Transverse colon (tissue), 4 donors: Measurements from ENCODE around the gene CTNNA1. TPM values are rescaled to one million over a fixed set of nuclear protein-coding genes. Genes with fewer than 3 reads are reported as not detected.

Experiments used
- DNase-seq: peaks from one replicate; pipeline ENCODE4 v3.0.0-alpha.2; 2019
- H3K27ac ChIP-seq, 4 donors: fragments of 200-600 bp; sonication (generic); 2 replicates each; pipeline ENCODE4 v1.5.1; 2016 to 2018; ENCODE audit warnings: inconsistent platforms in 4 of 4
- H3K27me3 ChIP-seq: fragments of 200-600 bp; sonication (generic); 2 replicates; pipeline ENCODE4 v1.5.1; 2017; ENCODE audit warnings: inconsistent platforms
- H3K36me3 ChIP-seq, 4 donors: fragments of 200-600 bp; sonication (generic); 2 replicates each; pipeline ENCODE4 v1.5.1; 2017 to 2019; ENCODE audit warnings: inconsistent platforms in 4 of 4
- H3K4me1 ChIP-seq, 4 donors: fragments of 200-600 bp; sonication (generic); 2 replicates each; pipeline ENCODE4 v1.5.1; 2017 to 2020; ENCODE audit warnings: inconsistent platforms in 4 of 4
- H3K4me3 ChIP-seq, 4 donors: fragments of 200-600 bp; sonication (generic); 1 replicate in 1 of 4; 2 replicates in 3 of 4; pipeline versions ENCODE4 v1.5.1 to v1.6.1; 2017 to 2019; ENCODE audit warnings: inconsistent platforms in 4 of 4
- H3K9me3 ChIP-seq, 2 donors: fragments of 200-600 bp; sonication (generic); 2 replicates each; pipeline ENCODE4 v1.5.1; 2017 to 2019; ENCODE audit warnings: inconsistent platforms in 2 of 2
- CTCF ChIP-seq, 5 experiments: fragments of 200-600 bp in 3 of 5; fragments of 450-650 bp in 2 of 5; sonication (generic) in 3 of 5; IDR thresholded peaks; 1 replicate in 2 of 5; 2 replicates in 3 of 5; pipeline ENCODE4 v1.5.1; 2016 to 2017; ENCODE audit warnings: antibody characterized with exemption in 5 of 5, inconsistent platforms in 3 of 5, mild to moderate bottlenecking in 2 of 5, moderate library complexity in 1 of 5
- EP300 ChIP-seq: sonication (generic); formaldehyde crosslinking; IDR thresholded peaks from one replicate; pipeline ENCODE4 v1.6.1; 2017; ENCODE audit warnings: antibody characterized with exemption, low read depth
- POLR2A ChIP-seq: fragments of 450-650 bp; IDR thresholded peaks from one replicate; pipeline ENCODE4 v1.6.1; 2016; ENCODE audit warnings: antibody characterized with exemption, mild to moderate bottlenecking, moderate library complexity
- POLR2AphosphoS5 ChIP-seq, 3 donors: sonication (generic); formaldehyde crosslinking; IDR thresholded peaks; one replicate each; pipeline ENCODE4 v1.6.1; 2016; ENCODE audit warnings: antibody characterized with exemption in 3 of 3
- WGBS, 2 donors: methylation state at CpG; one replicate each; pipeline ENCODE4 v1.1.5; 2018; ENCODE audit warnings: low coverage in 1 of 2; 5-methylcytosine and 5-hydroxymethylcytosine counted together
- in situ Hi-C, 4 donors: fragments of 200-750 bp; cut with MboI; loops; one replicate each; pipeline versions ENCODE4 v1.15.0 to v1.15.1; 2017; ENCODE audit warnings: low sequenced_read_pairs in 3 of 4, low pct_ligation_motif_present in 1 of 4, low pct_unique_long_range_greater_than_20kb in 1 of 4
- intact Hi-C: fragments of 100-400 bp; cut with DNase I; formaldehyde crosslinking; loops from one replicate; pipeline ENCODE4 v1.15.1; 2023; ENCODE audit warnings: low total_unique reads
- total RNA-seq, 4 donors: library from RNA; depleted of rRNA; stranded (reverse); fragments of >200 nt; gene quantifications; one replicate each; pipeline ENCODE4 v1.1.0, GENCODE V29; 2016

CTNNA1 gene
- total RNA-seq, 4 donors from 2014 or later = 272 to 381 (median 316) TPM

- intact Hi-C loops (no loop called here), in situ Hi-C loops (no loop called here)
- TF ChIP-seq POLR2AphosphoS5 (IDR thresholded peaks at IDR 0.05) (no peak), CTCF (IDR thresholded peaks at IDR 0.05) (no peak), EP300 (no peak), POLR2A (no peak)
- Histone ChIP-seq H3K36me3 (no peaks in the 10 kb centered on the region), H3K27ac (no peak overlapping the region), H3K4me3 (no peak overlapping the region), H3K9me3 (no peaks in the 10 kb centered on the region), H3K4me1 (peaks cover 4 to 22% (median 13%) of the 10 kb centered on the region in 4 donors), H3K27me3 (no peaks in the 10 kb centered on the region)
- no peak for DNase-seq
- 83% methylated on average over 3 of the region's 3 CpGs for WGBS, 2 donors
Measured at GRCh38 chr5:138840103-138840502, 86.9 kb downstream of the CTNNA1 start.

GRCh38 chr5:138841531-138841930 lies 88.3 kb downstream of the CTNNA1 start:
- intact Hi-C loops (no loop called here), in situ Hi-C loops (no loop called here)
- H3K36me3 ChIP-seq = no peaks in the 10 kb centered on the region
- TF ChIP-seq CTCF (IDR thresholded peaks at IDR 0.05) (no peak), EP300 (no peak), POLR2A (no peak), POLR2AphosphoS5 (IDR thresholded peaks at IDR 0.05) (no peak)
- no peak for DNase-seq
- 83 to 84% methylated on average over 2 of the region's 2 CpGs for WGBS, 2 donors
- H3K27me3 ChIP-seq = no peaks in the 10 kb centered on the region
- H3K27ac ChIP-seq = no peak overlapping the region
- peaks cover 4 to 27% (median 13%) of the 10 kb centered on the region in 4 donors for H3K4me1 ChIP-seq
- H3K4me3 ChIP-seq = no peak overlapping the region
- no peaks in the 10 kb centered on the region for H3K9me3 ChIP-seq

GRCh38 chr5:138843316-138844124 lies 90.3 kb downstream of the CTNNA1 start:
- TF ChIP-seq POLR2AphosphoS5 (IDR thresholded peaks at IDR 0.05) (no peak), POLR2A (no peak), CTCF (IDR thresholded peaks at IDR 0.05) (no peak), EP300 (no peak)
- Histone ChIP-seq H3K9me3 (no peaks in the 10 kb centered on the region), H3K36me3 (no peaks in the 10 kb centered on the region), H3K27ac (no peak overlapping the region), H3K4me3 (no peak overlapping the region), H3K27me3 (no peaks in the 10 kb centered on the region), H3K4me1 (peaks cover 4 to 29% (median 15%) of the 10 kb centered on the region in 4 donors)
- in situ Hi-C loops (no loop called here), intact Hi-C loops (no loop called here)
- WGBS, 2 donors = 96 to 100% methylated on average over 1 to 2 of the region's 2 CpGs
- DNase-seq = no peak

- Histone ChIP-seq H3K27me3 (no peaks in the 10 kb centered on the region), H3K36me3 (no peaks in the 10 kb centered on the region), H3K9me3 (no peaks in the 10 kb centered on the region), H3K4me1 (peaks cover 4 to 35% (median 15%) of the 10 kb centered on the region in 4 donors), H3K27ac (no peak overlapping the region), H3K4me3 (no peak overlapping the region)
- intact Hi-C loops (no loop called here), in situ Hi-C loops (no loop called here)
- 98 to 100% methylated on average over 4 of the region's 4 CpGs for WGBS, 2 donors
- no peak for TF ChIP-seq POLR2AphosphoS5 (IDR thresholded peaks at IDR 0.05)
- no peak for TF ChIP-seq EP300
- no peak for TF ChIP-seq POLR2A
- no peak for TF ChIP-seq CTCF (IDR thresholded peaks at IDR 0.05)
- no peak for DNase-seq
Measured at GRCh38 chr5:138844125-138844461, 90.9 kb downstream of the CTNNA1 start.
